NCI-H146 treated with DMSO at 0.1 percent for 48 hours (cell line): ENCODE measurements around the gene TPCN1.
A peak's percentile ranks its signal among the peaks of the same experiment; 100 is the strongest.

Experiments
- DNase-seq: peaks from one replicate; lab custom pipeline; 2025; ENCODE audit not compliant: unreplicated experiment; lab: John Stamatoyannopoulos, UW

The TPCN1 gene

GRCh38 chr12:113221181-113221996 lies at the start of gene TPCN1:
Gene TPCN1 (plus strand): TSS chr12:113221464. CDS start chr12:113226853, 5,389 bp downstream.
- peak; percentile 99 for DNase-seq

- no peak for DNase-seq
These were observed 49.7 kb upstream of the TPCN1 start for GRCh38 chr12:113171543-113171942.

- DNase-seq, result no peak
These were observed 49.1 kb upstream of the TPCN1 start for GRCh38 chr12:113172185-113172584.

- no peak for DNase-seq
These were observed 48.1 kb upstream of the TPCN1 start for GRCh38 chr12:113173081-113173698.

- DNase-seq, result no peak
These were observed 46.5 kb upstream of the TPCN1 start for GRCh38 chr12:113174461-113175384.

GRCh38 chr12:113179023-113179422 lies 42.2 kb upstream of the TPCN1 start:
- no peak for DNase-seq

- no peak for DNase-seq
These were observed 40.9 kb upstream of the TPCN1 start for GRCh38 chr12:113180333-113180732.

- DNase-seq, result no peak
These were observed 39.3 kb upstream of the TPCN1 start for GRCh38 chr12:113181975-113182374.

GRCh38 chr12:113183030-113183589 lies 38.2 kb upstream of the TPCN1 start:
- DNase-seq, result no peak

- no peak for DNase-seq
These were observed 37.0 kb upstream of the TPCN1 start for GRCh38 chr12:113184098-113184899.

GRCh38 chr12:113184900-113185179 lies 36.4 kb upstream of the TPCN1 start:
- DNase-seq, result peak; percentile 48

- peak; percentile 55 for DNase-seq
These were observed 35.9 kb upstream of the TPCN1 start, which contains the start of the genes DDX54 and RITA1 for GRCh38 chr12:113185180-113186032. Gene DDX54 (minus strand): TSS chr12:113185478. CDS start chr12:113185451, 27 bp downstream. Gene RITA1 (plus strand): TSS chr12:113185721. CDS start chr12:113186747, 1,026 bp downstream.

- DNase-seq, result no peak
These were observed 35.3 kb upstream of the TPCN1 start for GRCh38 chr12:113186033-113186365.

- no peak for DNase-seq
These were observed 34.5 kb upstream of the TPCN1 start for GRCh38 chr12:113186666-113187325.

GRCh38 chr12:113189361-113189760 lies 31.9 kb upstream of the TPCN1 start:
- DNase-seq, result no peak

- no peak for DNase-seq
These were observed 30.5 kb upstream of the TPCN1 start for GRCh38 chr12:113190761-113191160.

GRCh38 chr12:113191227-113191626 lies 30.0 kb upstream of the TPCN1 start:
- no peak for DNase-seq

GRCh38 chr12:113194971-113195391 lies 26.3 kb upstream of the TPCN1 start:
- no peak for DNase-seq

- DNase-seq, result no peak
These were observed 25.7 kb upstream of the TPCN1 start for GRCh38 chr12:113195598-113195997.
